IPS DF 4.7 (cell line): ENCODE results near the gene CLEC10A.
"Not testable (repeated sequence)": the region's sequence is repeated elsewhere in the genome, so short reads cannot be mapped to it uniquely, and the experiment has no call there.

ENCODE experiments used
- DNase-seq: peaks from one replicate; pipeline ENCODE4 v3.0.0-alpha.2; 2013; ENCODE audit warnings: low spot score; ENCODE audit errors: extremely low read depth

Gene CLEC10A

GRCh38 chr17:7074931-7075330 is 5.1 kb downstream of the CLEC10A start:
- no peak for DNase-seq

- no peak for DNase-seq
These were observed 7.6 kb downstream of the CLEC10A start for GRCh38 chr17:7072406-7072805.

GRCh38 chr17:7070712-7071111 is 9.3 kb downstream of the CLEC10A start:
- no peak for DNase-seq

- DNase-seq, result no peak
These were observed 11.8 kb downstream of the CLEC10A start for GRCh38 chr17:7068268-7068667.

GRCh38 chr17:7067198-7067597 is 12.9 kb downstream of the CLEC10A start:
- DNase-seq, result no peak

GRCh38 chr17:7064261-7064660 is 15.8 kb downstream of the CLEC10A start:
- no peak for DNase-seq

- DNase-seq, result no peak
These were observed 16.4 kb downstream of the CLEC10A start for GRCh38 chr17:7063518-7064094.

GRCh38 chr17:7060165-7060891 is 19.7 kb downstream of the CLEC10A start:
- no peak for DNase-seq

- no peak for DNase-seq
These were observed 21.1 kb downstream of the CLEC10A start for GRCh38 chr17:7058831-7059447.

GRCh38 chr17:7056386-7056785 is 23.7 kb downstream of the CLEC10A start:
- DNase-seq, result no peak

GRCh38 chr17:7050583-7050982 is 29.5 kb downstream of the CLEC10A start:
- DNase-seq, result not testable (repeated sequence)

- no peak for DNase-seq
These were observed 31.1 kb downstream of the CLEC10A start for GRCh38 chr17:7048968-7049367.

- no peak for DNase-seq
These were observed 32.5 kb downstream of the CLEC10A start for GRCh38 chr17:7047566-7047965.

GRCh38 chr17:7046725-7047397 is 33.2 kb downstream of the CLEC10A start:
- DNase-seq, result not testable (repeated sequence)

- no peak for DNase-seq
These were observed 33.8 kb downstream of the CLEC10A start for GRCh38 chr17:7046127-7046724.

GRCh38 chr17:7045492-7046126 is 34.4 kb downstream of the CLEC10A start:
- DNase-seq, result no peak

GRCh38 chr17:7043497-7044198 is 36.4 kb downstream of the CLEC10A start, which contains the start of gene SLC16A11:
Gene SLC16A11, minus strand, starts transcription at chr17:7044092. Its CDS starts 579 bp downstream, at chr17:7043513.
- DNase-seq, result no peak

- DNase-seq, result no peak
These were observed 36.9 kb downstream of the CLEC10A start for GRCh38 chr17:7043182-7043496.

- no peak for DNase-seq
These were observed 37.4 kb downstream of the CLEC10A start for GRCh38 chr17:7042501-7043181.
